Neural progenitor cell (in vitro differentiated cells): Measurements from ENCODE around the gene DISP3. TPM values are rescaled to one million over a fixed set of nuclear protein-coding genes. Genes with fewer than 3 reads are reported as not detected.

Source experiments
- DNase-seq: peaks from one replicate; pipeline ENCODE4 v3.0.0-alpha.2; 2016; ENCODE audit warnings: low spot score
- H2AFZ ChIP-seq: fragments of 200-600 bp; sonication (generic); replicated peaks from 2 replicates; pipeline ENCODE4 v1.6.1; 2016; ENCODE audit warnings: antibody characterized with exemption
- H3F3A ChIP-seq: fragments of 200-600 bp; sonication (generic); 2 replicates; pipeline ENCODE4 v1.6.1; 2016; ENCODE audit warnings: antibody characterized with exemption, low read depth
- H3K27ac ChIP-seq: fragments of 200-600 bp; sonication (generic); 2 replicates; pipeline ENCODE4 v1.5.1; 2016; ENCODE audit warnings: mild to moderate bottlenecking
- H3K27me3 ChIP-seq: fragments of 200-600 bp; sonication (generic); 2 replicates; pipeline ENCODE4 v1.6.1; 2016; ENCODE audit warnings: mild to moderate bottlenecking, moderate library complexity
- H3K36me3 ChIP-seq: fragments of 200-600 bp; sonication (generic); 2 replicates; pipeline ENCODE4 v1.5.1; 2016
- H3K4me1 ChIP-seq: fragments of 200-600 bp; sonication (generic); 2 replicates; pipeline ENCODE4 v1.6.1; 2016; ENCODE audit warnings: mixed run types
- H3K4me2 ChIP-seq: fragments of 200-600 bp; sonication (generic); 2 replicates; pipeline ENCODE4 v1.6.1; 2016
- H3K4me3 ChIP-seq: fragments of 200-600 bp; sonication (generic); 2 replicates; pipeline ENCODE4 v1.5.1; 2016
- H3K79me2 ChIP-seq: fragments of 200-600 bp; sonication (generic); 2 replicates; pipeline ENCODE4 v1.6.1; 2016; ENCODE audit warnings: low read depth
- H3K9ac ChIP-seq: fragments of 200-600 bp; sonication (generic); 2 replicates; pipeline ENCODE4 v1.6.1; 2016
- H3K9me3 ChIP-seq: fragments of 200-600 bp; sonication (generic); 2 replicates; pipeline ENCODE4 v1.5.1; 2016; ENCODE audit warnings: low read depth
- H4K20me1 ChIP-seq: fragments of 200-600 bp; sonication (generic); 2 replicates; pipeline ENCODE4 v1.6.1; 2016; ENCODE audit warnings: low read depth
- H3K27ac Mint-ChIP-seq: 3 replicates; pipeline ENCODE4 v1.8.0; 2021; ENCODE audit warnings: mixed read lengths
- H3K27me3 Mint-ChIP-seq: 2 replicates; pipeline ENCODE4 v1.8.0; 2022; ENCODE audit warnings: low read depth, mild to moderate bottlenecking, inconsistent platforms, moderate library complexity, mixed read lengths; ENCODE audit not compliant: insufficient read depth
- H3K36me3 Mint-ChIP-seq: 3 replicates; pipeline ENCODE4 v1.8.0; 2021; ENCODE audit warnings: mixed read lengths
- H3K4me1 Mint-ChIP-seq: 3 replicates; pipeline ENCODE4 v1.8.0; 2021; ENCODE audit warnings: mixed read lengths
- H3K4me3 Mint-ChIP-seq: 3 replicates; pipeline ENCODE4 v1.8.0; 2021; ENCODE audit warnings: mild to moderate bottlenecking, moderate library complexity, mixed read lengths
- H3K9me3 Mint-ChIP-seq: 3 replicates; pipeline ENCODE4 v1.8.0; 2020; ENCODE audit warnings: mixed read lengths
- CTCF ChIP-seq: fragments of 200-600 bp; sonication (generic); IDR thresholded peaks from 2 replicates; pipeline ENCODE4 v1.5.1; 2017; ENCODE audit warnings: antibody characterized with exemption, mild to moderate bottlenecking
- EZH2 ChIP-seq: fragments of 200-600 bp; sonication (generic); IDR thresholded peaks from 2 replicates; pipeline ENCODE4 v1.6.1; 2017; ENCODE audit warnings: antibody characterized with exemption, mild to moderate bottlenecking, moderate library complexity
- EZH2phosphoT487 ChIP-seq: fragments of 200-600 bp; sonication (generic); IDR thresholded peaks from 2 replicates; pipeline ENCODE4 v1.6.1; 2017; ENCODE audit warnings: antibody characterized with exemption
- total RNA-seq: library from RNA; depleted of rRNA; stranded (reverse); fragments of >200 nt; gene quantifications from 2 replicates; pipeline ENCODE4 v1.2.3, GENCODE V29; 2015; ENCODE audit warnings: low replicate concordance

The DISP3 gene
- total RNA-seq, 1 donor from 2014 or later: 2.0 TPM

- no peak overlapping the region for H3K27ac Mint-ChIP-seq
- peaks cover 5% of the 10 kb centered on the region for H3K27me3 Mint-ChIP-seq
- no peak overlapping the region for H3K27ac ChIP-seq
- peaks cover 17% of the 10 kb centered on the region for H3K4me1 Mint-ChIP-seq
- H4K20me1 ChIP-seq: peaks cover 32% of the 10 kb centered on the region
- no peaks in the 10 kb centered on the region for H3K27me3 ChIP-seq
- no peak overlapping the region for H3K4me2 ChIP-seq
- H3F3A ChIP-seq: peaks cover 20% of the 10 kb centered on the region
- no peak overlapping the region for H2AFZ ChIP-seq
- no peaks in the 10 kb centered on the region for H3K9me3 Mint-ChIP-seq
- H3K79me2 ChIP-seq: no peaks in the 10 kb centered on the region
- H3K4me3 Mint-ChIP-seq: no peak overlapping the region
- H3K9me3 ChIP-seq: no peaks in the 10 kb centered on the region
- no peak overlapping the region for H3K9ac ChIP-seq
- no peaks in the 10 kb centered on the region for H3K36me3 ChIP-seq
- no peak for DNase-seq
- no peak for TF ChIP-seq EZH2phosphoT487
- H3K4me3 ChIP-seq: no peak overlapping the region
- peaks cover 2% of the 10 kb centered on the region for H3K36me3 Mint-ChIP-seq
- H3K4me1 ChIP-seq: peaks cover 25% of the 10 kb centered on the region
Measured at GRCh38 chr1:11488966-11489625, 10.1 kb downstream of the DISP3 start.

GRCh38 chr1:11492235-11492634, 13.3 kb downstream of the DISP3 start:
- peaks cover 9% of the 10 kb centered on the region for H3K4me1 ChIP-seq
- H3K79me2 ChIP-seq: no peaks in the 10 kb centered on the region
- no peak overlapping the region for H3K27ac ChIP-seq
- Mint-ChIP-seq H3K27me3 (peaks cover 10% of the 10 kb centered on the region), H3K36me3 (peaks cover 1% of the 10 kb centered on the region), H3K4me1 (peaks cover 7% of the 10 kb centered on the region), H3K4me3 (no peak overlapping the region), H3K27ac (no peak overlapping the region), H3K9me3 (no peaks in the 10 kb centered on the region)
- H3K9ac ChIP-seq: no peak overlapping the region
- H3K36me3 ChIP-seq: no peaks in the 10 kb centered on the region
- peaks cover 11% of the 10 kb centered on the region for H4K20me1 ChIP-seq
- no peaks in the 10 kb centered on the region for H3K9me3 ChIP-seq
- no peaks in the 10 kb centered on the region for H3K27me3 ChIP-seq
- no peak overlapping the region for H3K4me3 ChIP-seq
- no peak overlapping the region for H2AFZ ChIP-seq
- no peak for DNase-seq
- TF ChIP-seq EZH2 (no peak), EZH2phosphoT487 (no peak), CTCF (no peak)
- H3K4me2 ChIP-seq: no peak overlapping the region
- H3F3A ChIP-seq: peaks cover 7% of the 10 kb centered on the region

- H3K4me3 Mint-ChIP-seq: no peak overlapping the region
- H2AFZ ChIP-seq: no peak overlapping the region
- H3K9ac ChIP-seq: no peak overlapping the region
- peaks cover 4% of the 10 kb centered on the region for H3K36me3 Mint-ChIP-seq
- H3K36me3 ChIP-seq: no peaks in the 10 kb centered on the region
- H3K4me1 ChIP-seq: peaks cover 14% of the 10 kb centered on the region
- H3F3A ChIP-seq: peaks cover 15% of the 10 kb centered on the region
- TF ChIP-seq EZH2phosphoT487 (no peak), EZH2 (no peak), CTCF (no peak)
- H3K27ac Mint-ChIP-seq: no peak overlapping the region
- peaks cover 19% of the 10 kb centered on the region for H3K4me1 Mint-ChIP-seq
- no peak overlapping the region for H3K4me2 ChIP-seq
- DNase-seq: no peak
- H3K27me3 Mint-ChIP-seq: peaks cover 10% of the 10 kb centered on the region
- H3K9me3 ChIP-seq: no peaks in the 10 kb centered on the region
- no peak overlapping the region for H3K27ac ChIP-seq
- H3K4me3 ChIP-seq: no peak overlapping the region
- peaks cover 14% of the 10 kb centered on the region for H4K20me1 ChIP-seq
- no peaks in the 10 kb centered on the region for H3K79me2 ChIP-seq
- peaks cover 8% of the 10 kb centered on the region for H3K27me3 ChIP-seq
- no peaks in the 10 kb centered on the region for H3K9me3 Mint-ChIP-seq
Measured at GRCh38 chr1:11493972-11494655, 15.2 kb downstream of the DISP3 start.

GRCh38 chr1:11494771-11495170, 15.8 kb downstream of the DISP3 start:
- no peak overlapping the region for H3K4me3 Mint-ChIP-seq
- H3K27me3 Mint-ChIP-seq: peaks cover 10% of the 10 kb centered on the region
- Histone ChIP-seq H3K79me2 (no peaks in the 10 kb centered on the region), H2AFZ (no peak overlapping the region), H3K9me3 (no peaks in the 10 kb centered on the region), H3K27ac (no peak overlapping the region), H3K27me3 (peaks cover 8% of the 10 kb centered on the region), H3K4me2 (no peak overlapping the region), H3K9ac (no peak overlapping the region), H3K36me3 (no peaks in the 10 kb centered on the region), H3F3A (peaks cover 22% of the 10 kb centered on the region), H4K20me1 (peaks cover 17% of the 10 kb centered on the region), H3K4me3 (no peak overlapping the region), H3K4me1 (peaks cover 20% of the 10 kb centered on the region)
- H3K27ac Mint-ChIP-seq: no peak overlapping the region
- DNase-seq: no peak
- no peak for TF ChIP-seq EZH2
- TF ChIP-seq EZH2phosphoT487: no peak
- no peak for TF ChIP-seq CTCF
- peaks cover 4% of the 10 kb centered on the region for H3K36me3 Mint-ChIP-seq
- no peaks in the 10 kb centered on the region for H3K9me3 Mint-ChIP-seq
- peaks cover 25% of the 10 kb centered on the region for H3K4me1 Mint-ChIP-seq
